A204.1 (cell line): ENCODE measurements around the gene PALM2AKAP2.

Experiments
- FAIRE-seq: peaks from 2 replicates; lab custom pipeline; 2012; peaks lifted over from hg19 to GRCh38; lab: Jason Lieb, UNC

The PALM2AKAP2 gene

DNA sequence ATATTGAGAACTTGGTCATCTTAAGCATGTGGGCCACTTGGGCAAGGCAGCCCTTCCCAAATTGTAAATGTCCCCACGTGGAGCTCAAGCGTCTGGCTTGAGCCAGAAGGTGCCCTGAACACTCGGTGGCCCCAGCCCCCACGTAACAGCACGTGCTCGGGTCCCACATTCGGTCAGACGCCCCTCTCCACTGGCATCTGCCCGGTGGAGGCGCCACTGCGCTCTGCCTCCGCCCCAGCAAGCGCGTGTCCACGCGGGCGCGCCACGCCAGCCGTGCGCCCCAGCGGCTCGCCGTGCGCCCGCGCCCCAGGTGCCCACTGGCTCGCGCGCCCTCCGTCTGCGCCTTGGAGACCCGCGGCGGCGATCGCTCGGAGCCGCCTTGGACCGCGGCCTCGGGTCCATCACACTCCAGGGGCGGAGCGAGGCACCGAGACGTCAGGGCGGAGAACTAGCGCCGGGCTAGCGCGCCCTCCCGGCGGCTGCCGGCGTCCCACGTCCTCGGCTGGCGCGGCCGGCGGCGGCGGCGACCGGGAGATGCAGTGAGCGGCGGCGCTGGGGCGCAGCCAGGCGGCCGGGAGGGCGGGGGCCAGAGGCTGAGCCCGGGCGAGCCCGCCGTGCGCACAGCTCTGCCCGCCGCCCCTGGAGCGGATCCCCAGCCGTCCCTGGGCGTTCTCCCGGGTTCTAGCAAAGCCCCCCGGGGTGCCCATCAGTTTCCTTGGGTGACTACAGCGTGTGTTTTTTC lies at the start of gene PALM2AKAP2:
Gene PALM2AKAP2 (plus strand): TSS at position 488 of the 742 bp plus-strand sequence. CDS start 291 bp downstream, outside the sequence.
- FAIRE-seq, result no peak

DNA sequence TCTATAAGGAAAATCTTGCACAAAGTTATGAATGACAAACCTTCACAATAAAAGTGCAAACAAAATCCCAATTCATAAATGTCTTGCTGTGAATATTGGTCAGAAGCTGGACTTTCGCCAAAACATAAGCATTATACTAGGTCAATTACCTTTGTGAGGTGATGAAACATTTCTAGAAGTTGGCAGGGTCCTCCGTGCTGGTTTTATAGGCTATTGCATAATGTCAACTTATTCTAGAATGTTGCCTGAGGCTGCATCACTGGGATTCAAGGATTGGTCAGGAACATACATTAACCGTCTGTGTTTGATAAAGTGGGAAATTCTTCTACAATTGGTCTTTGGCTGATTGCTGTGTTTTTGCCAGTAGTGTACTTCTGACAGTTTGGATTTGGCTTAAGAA lies 49.8 kb upstream of the PALM2AKAP2 start:
- no peak for FAIRE-seq

DNA sequence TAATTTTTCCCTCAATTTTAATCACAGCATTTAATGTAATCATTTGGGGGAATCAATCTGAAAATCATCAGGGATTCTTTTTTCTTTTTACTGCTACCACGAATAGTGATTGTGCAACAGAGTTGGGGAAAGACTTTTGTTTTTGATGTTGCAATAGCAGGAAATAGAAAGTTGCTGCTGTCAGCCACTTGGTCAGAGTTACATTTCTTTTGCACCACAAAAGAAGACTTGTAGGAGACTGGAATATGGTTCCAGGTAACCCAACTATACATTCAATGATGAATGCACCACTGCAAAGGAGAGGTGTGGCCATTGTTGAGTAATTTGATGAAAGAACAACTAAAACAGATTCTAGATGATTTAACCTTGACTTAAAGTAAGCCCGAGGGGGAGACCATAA lies 46.3 kb upstream of the PALM2AKAP2 start:
- FAIRE-seq, result no peak

DNA sequence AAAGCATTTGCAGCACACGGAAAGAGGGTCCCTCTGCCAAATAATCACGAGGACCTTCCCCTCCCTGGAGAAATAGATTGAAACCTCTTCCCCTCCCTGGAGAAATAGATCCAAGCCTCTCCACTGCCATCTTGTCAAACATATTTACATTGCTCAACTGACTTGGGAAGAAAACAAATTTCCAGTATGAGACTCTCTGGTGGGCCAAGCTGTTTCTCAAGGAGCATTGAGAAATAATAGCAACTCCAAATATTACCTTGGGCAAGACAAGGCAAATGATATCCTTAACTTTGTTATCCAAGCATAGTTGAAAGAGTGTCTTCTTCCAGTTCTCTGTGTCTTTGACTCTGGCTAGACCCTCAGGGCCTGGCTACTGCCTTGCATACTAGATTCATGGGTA lies 45.2 kb upstream of the PALM2AKAP2 start:
- FAIRE-seq, result no peak

- no peak for FAIRE-seq
Measured at GRCh38 chr9:109735801-109736200, 44.2 kb upstream of the PALM2AKAP2 start.

DNA sequence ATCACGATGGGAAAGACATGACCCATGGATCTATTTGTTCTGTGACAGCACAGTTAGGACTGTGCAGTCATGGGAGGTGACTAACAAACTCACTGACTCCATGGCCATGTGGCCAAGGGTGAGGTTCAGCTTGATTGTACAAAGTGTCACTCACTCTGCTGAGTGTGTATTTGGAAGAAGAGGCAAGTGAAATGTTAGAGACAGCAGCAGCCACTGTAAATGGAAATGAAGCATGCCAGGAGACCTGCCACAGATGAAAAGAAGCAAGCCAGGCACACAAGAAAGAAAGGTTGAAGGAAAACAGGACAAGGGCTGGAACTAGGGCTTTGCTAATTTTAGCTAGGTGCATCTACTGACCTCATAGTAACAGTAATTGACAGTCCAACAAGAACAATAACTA lies 42.7 kb upstream of the PALM2AKAP2 start:
- FAIRE-seq, result no peak

DNA sequence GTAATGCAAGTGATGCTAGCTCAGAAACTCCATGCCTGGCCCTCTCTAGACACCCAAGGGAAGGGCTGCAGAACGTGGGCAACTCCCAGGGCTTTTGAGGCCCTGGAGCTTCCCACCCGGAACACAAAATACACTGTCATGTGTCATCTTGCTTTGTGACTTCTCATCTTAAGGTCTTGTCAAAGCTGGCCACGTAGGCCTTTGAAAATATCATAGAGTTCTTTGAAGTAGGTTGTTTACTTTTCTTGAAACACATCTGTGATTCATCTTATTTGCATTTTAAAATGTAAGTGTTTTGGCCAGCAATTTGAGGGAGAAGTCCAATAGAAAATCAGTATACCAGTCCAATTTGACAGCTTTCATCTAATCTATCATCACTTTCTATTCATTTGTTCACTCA lies 40.2 kb upstream of the PALM2AKAP2 start:
- no peak for FAIRE-seq

DNA sequence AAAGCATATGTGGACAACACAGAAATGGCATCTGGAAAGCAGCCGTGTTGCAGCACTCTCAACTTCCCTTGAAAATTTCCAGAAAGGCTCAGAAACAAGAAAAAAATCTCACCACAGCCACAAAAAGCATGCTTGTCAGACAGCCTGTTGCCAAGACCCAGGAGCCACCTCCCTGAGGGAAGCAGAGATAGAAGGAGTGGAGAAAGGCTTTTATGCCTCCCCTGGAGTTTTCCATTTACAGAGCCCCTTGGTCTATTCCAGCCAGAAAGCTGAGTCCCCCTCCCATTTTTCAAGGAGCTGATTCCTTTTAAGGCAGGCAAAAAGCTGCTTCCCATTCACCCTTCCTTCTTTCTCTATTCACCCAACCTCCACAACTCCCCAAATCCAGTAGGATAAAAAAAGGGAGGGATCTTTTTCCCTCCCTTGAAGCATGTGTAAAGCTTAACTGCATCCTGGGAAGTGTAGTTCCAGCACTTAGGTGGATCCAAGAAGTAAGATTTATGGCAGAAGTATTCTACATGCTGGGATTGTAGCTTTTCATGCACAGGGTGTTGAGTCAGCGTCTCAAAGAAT lies 37.1 kb upstream of the PALM2AKAP2 start:
- FAIRE-seq, result no peak

- no peak for FAIRE-seq
Measured at GRCh38 chr9:109743696-109744095, 36.3 kb upstream of the PALM2AKAP2 start.

DNA sequence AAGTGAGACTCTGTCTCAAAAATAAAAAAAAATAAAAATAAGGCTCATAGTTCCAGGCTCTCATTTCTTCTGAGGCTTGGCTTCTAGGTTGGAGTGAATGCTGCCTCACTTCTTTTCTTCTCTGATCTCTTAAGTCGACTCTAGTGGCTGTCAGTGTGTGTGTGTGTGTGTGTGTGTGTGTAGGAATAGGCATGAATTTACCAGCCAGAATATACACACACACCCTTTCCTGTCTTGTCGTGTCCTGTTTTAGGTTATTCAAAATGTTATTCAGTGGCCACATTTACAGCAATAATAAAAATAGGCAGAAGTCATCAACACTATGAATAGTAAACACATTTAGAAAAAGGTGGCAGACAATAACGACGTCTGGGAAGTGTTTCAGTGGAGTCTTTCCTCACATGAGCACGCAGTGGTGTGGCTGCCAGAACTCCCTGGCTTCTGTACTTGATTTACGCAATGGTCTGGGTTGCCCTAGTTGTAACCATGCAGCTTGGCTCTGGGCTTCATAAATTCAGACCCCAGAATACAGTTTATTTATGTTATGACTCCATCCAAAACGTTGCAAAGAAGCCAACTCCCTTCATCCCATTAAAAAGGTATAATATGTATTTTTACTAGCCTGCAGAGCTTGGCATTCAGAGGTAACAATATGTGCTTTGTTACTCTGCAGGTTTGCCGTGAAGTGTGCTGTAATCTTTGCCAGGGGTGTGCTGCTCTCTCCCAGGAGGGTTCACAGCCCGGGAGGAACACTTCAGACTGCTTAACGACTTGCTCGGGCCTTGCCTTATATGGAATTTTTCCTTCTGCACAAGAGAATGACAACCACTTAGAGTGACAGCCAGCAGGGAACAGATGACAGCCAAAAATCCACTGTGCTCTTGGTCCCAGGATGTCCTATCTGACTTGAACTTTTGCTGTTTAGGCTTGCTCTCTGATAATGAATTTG lies 34.4 kb upstream of the PALM2AKAP2 start:
- FAIRE-seq, result no peak

- no peak for FAIRE-seq
Measured at GRCh38 chr9:109751253-109751652, 28.7 kb upstream of the PALM2AKAP2 start.

- no peak for FAIRE-seq
Measured at GRCh38 chr9:109753308-109753707, 26.7 kb upstream of the PALM2AKAP2 start.

- no peak for FAIRE-seq
Measured at GRCh38 chr9:109755040-109755439, 25.0 kb upstream of the PALM2AKAP2 start.

GRCh38 chr9:109759589-109759988 lies 20.4 kb upstream of the PALM2AKAP2 start:
- FAIRE-seq, result no peak

DNA sequence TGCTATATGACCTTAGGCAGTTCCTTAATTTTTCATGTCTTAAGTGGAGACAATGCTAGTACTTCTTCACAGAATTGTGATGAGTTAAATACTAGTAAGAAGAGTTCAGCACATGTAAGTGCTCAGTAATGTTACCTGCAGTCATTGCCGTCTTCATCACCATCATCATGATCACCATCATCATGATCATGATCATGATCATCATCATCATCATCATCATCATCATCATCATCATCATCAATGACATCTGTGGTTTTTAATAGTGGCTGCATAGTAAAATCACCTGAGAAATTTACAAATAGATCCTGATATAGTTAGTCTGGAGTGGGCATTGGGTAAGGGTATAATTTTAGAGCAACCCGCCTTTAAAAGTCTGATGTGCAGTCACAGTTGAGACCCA lies 14.7 kb upstream of the PALM2AKAP2 start:
- FAIRE-seq, result no peak

- no peak for FAIRE-seq
Measured at GRCh38 chr9:109765830-109766229, 14.2 kb upstream of the PALM2AKAP2 start.

DNA sequence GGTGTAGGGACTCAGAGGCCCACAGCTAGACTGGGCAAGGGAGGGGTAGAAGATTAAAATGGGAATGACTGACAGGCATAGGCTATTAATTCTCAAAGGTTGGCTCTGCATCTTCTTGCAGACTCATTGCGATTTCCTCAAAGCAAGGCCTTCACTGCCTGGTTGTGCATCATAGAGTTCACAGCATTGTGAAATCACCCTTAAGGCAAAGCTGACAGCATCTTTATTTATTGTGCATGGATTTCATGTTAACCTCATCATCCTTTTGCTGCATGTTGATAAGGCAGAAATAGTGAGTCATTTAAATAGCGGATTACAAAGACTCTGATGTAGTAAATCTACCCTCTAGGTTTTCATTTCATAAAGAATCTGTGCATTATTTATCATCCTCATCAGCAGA lies 13.6 kb upstream of the PALM2AKAP2 start:
- no peak for FAIRE-seq

GRCh38 chr9:109767404-109767803 lies 12.6 kb upstream of the PALM2AKAP2 start:
- FAIRE-seq, result no peak

DNA sequence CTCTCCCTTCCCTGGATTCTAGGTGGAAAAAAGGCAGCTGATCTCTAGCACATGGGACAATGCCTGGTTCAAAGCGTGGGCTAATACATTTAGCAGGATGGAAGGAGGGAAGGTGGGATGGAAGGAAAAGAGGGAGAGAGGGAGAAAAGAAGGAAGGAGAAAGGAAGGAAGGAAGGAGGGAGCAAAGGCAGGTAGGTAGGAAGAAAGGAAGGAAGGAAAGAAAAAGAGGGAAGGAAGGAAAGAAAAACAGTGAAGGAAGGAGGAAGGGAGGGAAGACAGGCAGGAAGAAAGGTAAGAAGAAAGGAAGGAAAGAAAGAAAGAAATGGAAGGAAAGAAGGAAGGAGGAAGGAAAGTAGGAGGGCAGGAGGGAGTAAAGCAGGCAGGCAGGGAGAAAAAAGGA lies 12.2 kb upstream of the PALM2AKAP2 start:
- no peak for FAIRE-seq

GRCh38 chr9:109769250-109769649 lies 10.7 kb upstream of the PALM2AKAP2 start:
- no peak for FAIRE-seq

- no peak for FAIRE-seq
Measured at GRCh38 chr9:109770101-109770500, 9.9 kb upstream of the PALM2AKAP2 start.

- FAIRE-seq, result no peak
Measured at GRCh38 chr9:109771087-109771486, 8.9 kb upstream of the PALM2AKAP2 start.
